ENCODE data around the gene CRK.

- TF ChIP-seq CTCF (conservative IDR thresholded peaks at IDR 0.05 in 1 of 2, IDR thresholded peaks at IDR 0.05 in 1 of 2; ENCODE audit: extremely low read depth in 1 of 2, insufficient read depth in 1 of 2, low read depth in 1 of 2, low read length in 2 of 2) (no peak), EZH2 (IDR thresholded peaks at IDR 0.05; ENCODE audit: borderline replicate concordance, low read length) (no peak)
Measured at GRCh38 chr17:1391577-1391976, 64.5 kb downstream of the CRK start.
